NCI-H1048 (cell line): ENCODE results near the gene CDK1.

Experiments
- DNase-seq: peaks from one replicate; lab custom pipeline; 2025; lab: John Stamatoyannopoulos, UW

CDK1 gene

GRCh38 chr10:60778214-60778970 lies at the start of gene CDK1:
CDK1 (plus strand) TSS chr10:60778478; CDS start chr10:60780166, 1,688 bp downstream.
- DNase-seq, result peak; percentile 97

GRCh38 chr10:60729106-60729505 lies 49.2 kb upstream of the CDK1 start:
- no peak for DNase-seq

- no peak for DNase-seq
These were observed 47.0 kb upstream of the CDK1 start for GRCh38 chr10:60731134-60731885.

- peak; percentile 40 for DNase-seq
These were observed 46.0 kb upstream of the CDK1 start for GRCh38 chr10:60732198-60732806.

- DNase-seq, result no peak
These were observed 45.3 kb upstream of the CDK1 start for GRCh38 chr10:60732807-60733516.

GRCh38 chr10:60733517-60733822 lies 44.8 kb upstream of the CDK1 start:
- DNase-seq, result no peak

- no peak for DNase-seq
These were observed 44.5 kb upstream of the CDK1 start for GRCh38 chr10:60733826-60734225.

GRCh38 chr10:60734226-60734625 lies 44.1 kb upstream of the CDK1 start:
- DNase-seq, result no peak

GRCh38 chr10:60735244-60735643 lies 43.0 kb upstream of the CDK1 start:
- DNase-seq, result no peak

GRCh38 chr10:60737242-60737641 lies 41.0 kb upstream of the CDK1 start:
- DNase-seq, result no peak

GRCh38 chr10:60739558-60739957 lies 38.7 kb upstream of the CDK1 start:
- no peak for DNase-seq

- DNase-seq, result no peak
These were observed 35.8 kb upstream of the CDK1 start for GRCh38 chr10:60742512-60742911.

GRCh38 chr10:60747817-60748469 lies 30.3 kb upstream of the CDK1 start:
- DNase-seq, result no peak

- no peak for DNase-seq
These were observed 25.1 kb upstream of the CDK1 start for GRCh38 chr10:60753152-60753551.

GRCh38 chr10:60753817-60754216 lies 24.5 kb upstream of the CDK1 start:
- no peak for DNase-seq

- DNase-seq, result no peak
These were observed 20.8 kb upstream of the CDK1 start for GRCh38 chr10:60757420-60757895.

- no peak for DNase-seq
These were observed 19.1 kb upstream of the CDK1 start for GRCh38 chr10:60759181-60759580.

GRCh38 chr10:60760711-60761210 lies 17.5 kb upstream of the CDK1 start:
- DNase-seq, result no peak

GRCh38 chr10:60762554-60762953 lies 15.7 kb upstream of the CDK1 start:
- no peak for DNase-seq

- DNase-seq, result no peak
These were observed 10.9 kb upstream of the CDK1 start for GRCh38 chr10:60767424-60767823.

- no peak for DNase-seq
These were observed 8.9 kb upstream of the CDK1 start for GRCh38 chr10:60769406-60769805.
